Measurements from ENCODE around the gene SPATA13. TPM values are rescaled to one million over a fixed set of nuclear protein-coding genes. Genes with fewer than 3 reads are reported as not detected.
"Not testable (repeated sequence)": the region's sequence is repeated elsewhere in the genome, so short reads cannot be mapped to it uniquely, and the experiment has no call there.

Gene SPATA13
- total RNA-seq, 1 donor, result 122 TPM

GRCh38 chr13:24313439-24313838 is 152.9 kb downstream of the SPATA13 start:
- Histone ChIP-seq H3K9me3 (ENCODE audit: low read depth, low read length) (no peaks in the 10 kb centered on the region), H3K27me3 (ENCODE audit: insufficient read depth, low read length) (no peaks in the 10 kb centered on the region), H3K4me1 (ENCODE audit: insufficient read depth, low read length) (no peaks in the 10 kb centered on the region), H3K4me3 (ENCODE audit: low read length) (no peak overlapping the region)

- H3K27me3 ChIP-seq (ENCODE audit: insufficient read depth, low read length); H3K4me1 ChIP-seq (ENCODE audit: insufficient read depth, low read length); H3K4me3 ChIP-seq (ENCODE audit: low read length); H3K9me3 ChIP-seq (ENCODE audit: low read depth, low read length): not testable (repeated sequence)
Observed at GRCh38 chr13:24317835-24318234, 157.3 kb downstream of the SPATA13 start.

GRCh38 chr13:24318878-24319277 is 158.4 kb downstream of the SPATA13 start:
- H3K27me3 ChIP-seq (ENCODE audit: insufficient read depth, low read length); H3K4me1 ChIP-seq (ENCODE audit: insufficient read depth, low read length); H3K4me3 ChIP-seq (ENCODE audit: low read length); H3K9me3 ChIP-seq (ENCODE audit: low read depth, low read length): not testable (repeated sequence)

DNA sequence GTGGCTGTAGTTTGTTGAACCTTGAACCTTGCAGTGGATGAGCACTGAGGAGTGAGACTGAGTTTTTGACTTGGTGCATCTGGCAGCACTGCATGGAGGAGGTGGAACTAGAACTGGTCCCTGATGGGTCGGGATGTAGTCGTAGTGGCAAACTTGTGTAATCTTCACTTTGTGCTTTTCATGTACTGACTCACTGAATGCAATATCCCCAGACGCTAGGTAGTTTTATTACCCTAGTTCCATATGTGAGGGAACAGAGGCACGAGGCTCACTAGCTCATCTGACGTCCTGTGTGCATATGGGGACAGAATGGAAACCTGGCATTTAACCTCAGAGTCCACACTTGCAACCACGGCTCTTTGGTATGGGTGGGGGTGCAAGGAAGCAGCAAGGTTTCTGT is 159.1 kb downstream of the SPATA13 start:
- not testable (repeated sequence) for H3K4me1 ChIP-seq (ENCODE audit: insufficient read depth, low read length); H3K9me3 ChIP-seq (ENCODE audit: low read depth, low read length); H3K27me3 ChIP-seq (ENCODE audit: insufficient read depth, low read length); H3K4me3 ChIP-seq (ENCODE audit: low read length)

- H3K4me1 ChIP-seq (ENCODE audit: insufficient read depth, low read length); H3K4me3 ChIP-seq (ENCODE audit: low read length); H3K9me3 ChIP-seq (ENCODE audit: low read depth, low read length); H3K27me3 ChIP-seq (ENCODE audit: insufficient read depth, low read length): not testable (repeated sequence)
Observed at GRCh38 chr13:24321416-24321815, 160.9 kb downstream of the SPATA13 start.

DNA sequence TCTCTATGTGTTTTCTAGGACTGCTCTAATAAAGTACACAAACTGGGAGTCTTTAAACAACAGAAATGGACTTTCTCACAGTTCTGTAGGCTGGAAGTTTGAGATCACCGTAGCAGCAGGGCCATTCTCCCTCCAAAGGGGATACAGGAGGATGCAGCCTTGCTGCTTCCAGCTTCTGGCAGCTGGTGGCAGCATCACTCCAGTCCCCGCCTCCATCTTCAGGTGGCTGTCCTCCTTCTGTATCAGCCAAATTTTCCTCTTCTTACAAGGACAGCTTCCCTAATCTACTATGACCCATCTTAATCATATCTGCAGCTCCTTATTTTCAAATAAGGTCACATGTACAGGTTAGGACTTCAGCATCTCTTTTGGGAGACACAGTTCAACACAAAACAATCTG is 161.9 kb downstream of the SPATA13 start:
- not testable (repeated sequence) for H3K27me3 ChIP-seq (ENCODE audit: insufficient read depth, low read length); H3K4me3 ChIP-seq (ENCODE audit: low read length); H3K4me1 ChIP-seq (ENCODE audit: insufficient read depth, low read length); H3K9me3 ChIP-seq (ENCODE audit: low read depth, low read length)

GRCh38 chr13:24323036-24323738 is 162.7 kb downstream of the SPATA13 start:
- Histone ChIP-seq H3K9me3 (ENCODE audit: low read depth, low read length) (no peaks in the 10 kb centered on the region), H3K4me1 (ENCODE audit: insufficient read depth, low read length) (no peaks in the 10 kb centered on the region), H3K4me3 (ENCODE audit: low read length) (no peak overlapping the region), H3K27me3 (ENCODE audit: insufficient read depth, low read length) (peaks cover 6% of the 10 kb centered on the region)

GRCh38 chr13:24323739-24324075 is 163.2 kb downstream of the SPATA13 start:
- Histone ChIP-seq H3K4me1 (ENCODE audit: insufficient read depth, low read length) (no peaks in the 10 kb centered on the region), H3K9me3 (ENCODE audit: low read depth, low read length) (no peaks in the 10 kb centered on the region), H3K4me3 (ENCODE audit: low read length) (no peak overlapping the region), H3K27me3 (ENCODE audit: insufficient read depth, low read length) (peaks cover 7% of the 10 kb centered on the region)

- not testable (repeated sequence) for H3K4me1 ChIP-seq (ENCODE audit: insufficient read depth, low read length); H3K4me3 ChIP-seq (ENCODE audit: low read length); H3K9me3 ChIP-seq (ENCODE audit: low read depth, low read length)
- peaks cover 13% of the 10 kb centered on the region for H3K27me3 ChIP-seq (ENCODE audit: insufficient read depth, low read length)
Observed at GRCh38 chr13:24327598-24327997, 167.1 kb downstream of the SPATA13 start.

GRCh38 chr13:24328145-24328544 is 167.6 kb downstream of the SPATA13 start:
- Histone ChIP-seq H3K4me3 (ENCODE audit: low read length) (no peak overlapping the region), H3K9me3 (ENCODE audit: low read depth, low read length) (no peaks in the 10 kb centered on the region), H3K27me3 (ENCODE audit: insufficient read depth, low read length) (peaks cover 14% of the 10 kb centered on the region), H3K4me1 (ENCODE audit: insufficient read depth, low read length) (no peaks in the 10 kb centered on the region)

DNA sequence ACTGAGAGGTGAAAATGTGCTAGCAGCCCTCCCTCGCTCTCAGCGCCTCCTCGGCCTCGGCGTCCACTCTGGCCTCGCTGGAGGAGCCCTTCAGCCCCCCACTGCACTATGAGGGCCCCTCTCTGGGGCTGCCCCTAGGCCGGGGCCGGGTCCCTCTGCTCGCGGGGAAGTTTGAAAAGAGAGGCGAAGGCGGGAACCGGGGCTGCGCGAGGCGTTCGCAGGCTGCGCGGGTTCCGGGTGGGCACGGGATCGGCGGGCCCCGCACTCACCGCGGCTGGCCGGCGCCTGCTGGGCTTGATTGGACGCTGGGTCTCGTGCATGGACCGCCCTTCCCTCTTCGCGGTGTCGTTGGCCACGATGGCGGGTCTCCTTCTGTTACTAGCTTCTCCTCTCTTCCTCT is 178.2 kb downstream of the SPATA13 start:
- Histone ChIP-seq H3K27me3 (ENCODE audit: insufficient read depth, low read length) (no peaks in the 10 kb centered on the region), H3K4me3 (ENCODE audit: low read length) (no peak overlapping the region), H3K4me1 (ENCODE audit: insufficient read depth, low read length) (no peaks in the 10 kb centered on the region), H3K9me3 (ENCODE audit: low read depth, low read length) (no peaks in the 10 kb centered on the region)

- Histone ChIP-seq H3K9me3 (ENCODE audit: low read depth, low read length) (no peaks in the 10 kb centered on the region), H3K27me3 (ENCODE audit: insufficient read depth, low read length) (no peaks in the 10 kb centered on the region), H3K4me3 (ENCODE audit: low read length) (no peak overlapping the region), H3K4me1 (ENCODE audit: insufficient read depth, low read length) (no peaks in the 10 kb centered on the region)
Observed at GRCh38 chr13:24339937-24340607, 179.6 kb downstream of the SPATA13 start.

GRCh38 chr13:24340608-24340955 is 180.1 kb downstream of the SPATA13 start:
- Histone ChIP-seq H3K4me3 (ENCODE audit: low read length) (no peak overlapping the region), H3K4me1 (ENCODE audit: insufficient read depth, low read length) (no peaks in the 10 kb centered on the region), H3K27me3 (ENCODE audit: insufficient read depth, low read length) (no peaks in the 10 kb centered on the region), H3K9me3 (ENCODE audit: low read depth, low read length) (no peaks in the 10 kb centered on the region)

- H3K4me3 ChIP-seq (ENCODE audit: low read length), result no peak overlapping the region
- H3K9me3 ChIP-seq (ENCODE audit: low read depth, low read length), result no peaks in the 10 kb centered on the region
- H3K4me1 ChIP-seq (ENCODE audit: insufficient read depth, low read length), result no peaks in the 10 kb centered on the region
- no peaks in the 10 kb centered on the region for H3K27me3 ChIP-seq (ENCODE audit: insufficient read depth, low read length)
Observed at GRCh38 chr13:24341439-24341838, 180.9 kb downstream of the SPATA13 start.

DNA sequence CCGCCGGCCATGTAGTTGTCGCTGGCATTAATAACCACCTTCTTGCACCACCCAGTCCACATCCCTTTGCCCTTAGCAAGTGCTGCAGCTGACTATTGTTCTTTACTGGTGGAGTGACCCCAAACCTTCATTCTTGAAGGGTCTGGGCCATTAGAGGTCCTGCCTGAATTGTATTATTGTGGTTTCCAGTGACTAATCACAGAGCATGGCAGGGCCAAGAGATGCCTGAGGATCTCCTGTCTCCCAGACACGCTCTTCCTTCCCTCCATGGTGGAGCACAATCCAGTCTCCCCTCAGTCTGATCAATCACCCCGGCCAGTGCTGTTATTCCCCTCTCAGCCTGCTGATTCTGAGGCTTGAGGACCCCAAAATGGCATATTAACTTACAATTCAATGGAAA is 187.9 kb downstream of the SPATA13 start:
- no peaks in the 10 kb centered on the region for H3K4me1 ChIP-seq (ENCODE audit: insufficient read depth, low read length)
- no peak overlapping the region for H3K4me3 ChIP-seq (ENCODE audit: low read length)
- H3K9me3 ChIP-seq (ENCODE audit: low read depth, low read length), result no peaks in the 10 kb centered on the region
- no peaks in the 10 kb centered on the region for H3K27me3 ChIP-seq (ENCODE audit: insufficient read depth, low read length)

DNA sequence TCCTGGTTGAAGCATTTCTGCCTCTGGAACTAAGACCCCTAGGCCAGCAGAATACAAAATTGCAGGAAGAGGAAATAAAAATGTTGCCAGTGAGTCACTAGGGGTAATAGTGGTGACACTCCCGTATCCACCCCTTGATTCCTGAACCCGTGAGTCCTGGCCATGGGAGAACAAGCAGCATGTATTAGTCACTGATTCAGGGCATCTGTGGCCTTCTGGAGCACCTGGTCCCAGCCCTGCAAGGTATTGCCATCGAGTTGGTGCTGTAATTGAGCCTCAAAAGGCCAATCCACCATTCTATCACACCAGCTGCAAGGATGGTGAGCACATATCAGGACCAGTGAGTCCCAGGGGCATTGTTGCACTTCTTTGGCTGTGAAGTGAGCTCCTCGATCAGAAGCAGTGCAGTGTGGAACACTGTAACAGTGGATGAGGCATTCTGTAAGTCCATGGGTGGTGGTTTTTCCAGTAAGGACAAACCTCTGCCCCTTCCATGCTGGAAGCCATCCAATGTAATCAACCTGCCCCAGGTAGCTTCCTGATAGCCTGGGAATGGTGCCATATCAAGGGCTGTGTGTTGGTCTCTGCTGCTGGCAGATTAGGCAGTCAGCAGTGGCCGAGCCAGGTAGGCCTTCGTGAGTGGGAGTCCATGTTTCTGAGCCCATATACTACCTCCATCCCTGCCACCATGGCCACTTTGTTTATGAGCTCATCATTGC is 188.4 kb downstream of the SPATA13 start:
- Histone ChIP-seq H3K4me3 (ENCODE audit: low read length) (no peak overlapping the region), H3K27me3 (ENCODE audit: insufficient read depth, low read length) (no peaks in the 10 kb centered on the region), H3K9me3 (ENCODE audit: low read depth, low read length) (no peaks in the 10 kb centered on the region), H3K4me1 (ENCODE audit: insufficient read depth, low read length) (no peaks in the 10 kb centered on the region)
